ENCODE measurements around the gene PRUNE2.
"Not testable (repeated sequence)": the region's sequence is repeated elsewhere in the genome, so short reads cannot be mapped to it uniquely, and the experiment has no call there.

The PRUNE2 gene

DNA sequence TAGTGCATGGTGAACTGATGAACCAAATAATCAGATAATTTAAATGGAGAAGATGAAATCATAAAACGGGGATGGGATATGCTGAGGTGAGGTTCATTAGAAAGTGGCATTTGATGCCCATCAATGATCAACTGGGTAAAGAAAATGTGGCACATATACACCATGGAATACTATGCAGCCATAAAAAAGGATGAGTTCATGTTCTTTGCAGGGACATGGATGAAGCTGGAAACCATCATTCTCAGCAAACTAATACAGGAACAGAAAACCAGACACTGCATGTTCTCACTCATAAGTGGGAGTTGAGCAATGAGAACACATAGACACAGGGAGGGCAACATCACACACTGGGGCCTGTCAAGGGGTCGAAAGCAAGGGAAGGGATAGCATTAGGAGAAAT is 47.7 kb downstream of the PRUNE2 start:
- ATAC-seq = not testable (repeated sequence)

DNA sequence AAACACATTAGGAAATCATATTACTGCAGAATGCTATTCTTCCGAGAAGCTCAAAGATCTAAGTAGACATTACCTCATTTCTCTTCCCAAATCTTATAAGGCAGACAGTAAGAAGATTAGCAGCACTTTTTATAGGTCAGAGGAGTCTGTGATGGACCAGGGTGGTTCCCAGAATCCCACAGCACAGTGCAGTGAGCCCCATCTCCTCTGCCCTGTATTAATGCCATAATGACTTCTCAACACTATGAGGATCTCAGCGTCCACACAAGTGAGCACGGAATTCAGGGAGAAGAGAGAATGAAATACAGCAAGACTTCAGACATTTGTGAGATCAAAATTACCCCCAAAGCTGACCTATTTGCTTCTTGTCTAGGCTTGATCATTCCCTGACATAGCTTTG is 49.9 kb downstream of the PRUNE2 start:
- ATAC-seq = no peak

DNA sequence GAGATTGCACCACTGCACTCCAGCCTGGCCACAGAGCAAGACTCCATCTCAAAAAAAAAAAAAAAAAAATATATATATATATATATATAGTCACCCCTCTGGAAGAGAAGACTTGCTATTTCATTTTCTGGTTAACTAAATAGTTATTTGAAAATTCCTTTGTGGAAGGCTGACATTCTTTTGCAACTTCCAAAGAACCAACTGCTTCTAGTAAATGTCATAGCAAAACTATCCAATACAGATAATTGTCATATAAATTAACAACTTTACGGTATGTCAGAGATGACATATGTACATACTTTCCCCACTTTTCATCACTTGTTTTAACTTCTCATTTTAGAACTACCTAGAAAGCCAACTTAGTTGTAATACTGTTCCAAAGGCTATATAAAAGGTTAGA is 50.9 kb downstream of the PRUNE2 start:
- ATAC-seq = no peak

DNA sequence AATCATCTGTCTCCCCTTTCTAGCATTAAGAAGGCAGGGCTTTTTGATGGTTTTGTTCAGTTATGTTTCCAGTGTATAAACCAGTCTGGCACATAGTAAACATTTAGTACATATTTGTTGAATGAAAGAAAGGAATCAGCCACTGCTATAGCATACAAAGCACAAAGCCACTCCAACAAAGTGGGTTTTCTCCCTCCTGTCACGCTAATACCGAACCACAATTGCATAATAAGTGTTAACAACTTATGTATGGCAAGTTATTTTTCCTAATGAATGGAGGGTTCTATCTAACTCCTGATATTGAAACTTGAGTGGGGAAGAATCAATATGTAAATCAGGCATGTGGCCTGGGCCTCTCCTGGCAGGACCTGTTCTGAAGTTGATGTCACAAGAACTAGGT is 53.9 kb downstream of the PRUNE2 start:
- no peak for ATAC-seq

DNA sequence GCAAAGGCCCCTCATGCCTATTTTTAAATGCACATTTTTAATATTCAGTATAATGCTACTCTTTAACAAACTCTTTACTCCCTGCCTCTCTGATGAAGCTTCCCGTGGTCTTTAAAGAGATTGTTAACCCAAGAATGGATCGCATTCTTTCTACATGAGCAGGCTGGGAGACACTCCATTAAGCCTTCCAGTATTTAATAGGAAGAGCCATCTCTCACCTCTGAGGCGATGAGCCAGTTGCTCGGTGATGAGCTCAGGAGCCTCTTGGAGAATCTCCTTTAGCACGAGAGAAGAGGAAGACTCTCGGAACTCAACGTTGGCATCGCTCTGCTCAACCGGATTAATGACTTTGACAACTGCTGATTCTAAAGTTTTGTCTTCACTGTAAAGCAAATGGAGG is 59.6 kb downstream of the PRUNE2 start:
- ATAC-seq = no peak

DNA sequence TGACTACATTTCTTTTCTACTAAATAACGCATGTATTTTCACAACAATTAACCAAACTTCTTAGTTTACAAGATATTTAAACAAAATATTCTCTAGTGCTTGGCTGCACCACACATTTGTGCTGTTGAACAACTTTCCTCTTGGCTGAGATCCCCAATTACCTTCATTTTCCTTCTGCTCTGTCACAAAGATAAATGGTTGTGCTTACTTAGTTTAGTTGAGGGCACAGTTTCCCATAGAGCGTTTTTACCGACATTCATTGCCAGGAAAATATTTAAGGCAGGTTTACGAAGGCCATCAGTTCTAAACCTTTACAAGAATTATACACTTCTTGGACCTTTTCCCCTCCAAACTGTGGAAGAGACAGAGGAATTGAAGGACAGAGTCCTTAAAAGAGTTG is 60.7 kb downstream of the PRUNE2 start:
- ATAC-seq = no peak

DNA sequence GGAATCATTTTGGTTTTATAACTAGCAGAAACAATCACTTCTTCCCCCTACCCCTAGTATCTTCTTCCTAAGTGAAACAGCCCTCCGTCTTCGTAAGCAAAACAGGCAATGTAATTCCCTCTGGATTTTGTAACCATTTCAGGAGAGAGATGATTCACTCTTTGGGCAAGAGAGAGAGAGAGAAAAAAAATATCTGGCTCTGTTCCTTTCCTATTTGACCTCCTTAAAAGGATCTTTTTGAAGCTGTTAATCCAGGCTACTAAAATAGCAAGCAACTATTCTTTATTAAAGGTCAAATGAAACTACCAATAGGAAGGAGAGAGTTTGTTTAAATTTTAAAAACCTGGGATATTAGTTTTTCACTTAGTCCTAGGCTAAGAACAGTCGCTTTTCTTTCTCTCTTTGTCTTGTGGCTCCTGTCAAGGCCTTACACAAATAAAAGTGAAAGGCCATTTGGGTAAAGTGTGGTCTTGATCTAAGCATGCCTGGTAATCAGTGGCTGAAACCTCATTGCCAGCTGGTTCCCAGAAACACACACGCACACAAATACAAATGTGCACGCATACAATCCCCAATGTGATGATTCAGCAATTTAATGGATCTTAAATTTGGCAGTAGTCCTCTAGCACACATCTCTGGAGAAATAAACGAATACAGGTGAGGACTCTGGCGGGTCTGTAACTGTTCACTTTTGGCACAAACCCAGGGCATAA is 70.2 kb downstream of the PRUNE2 start:
- no peak for ATAC-seq

DNA sequence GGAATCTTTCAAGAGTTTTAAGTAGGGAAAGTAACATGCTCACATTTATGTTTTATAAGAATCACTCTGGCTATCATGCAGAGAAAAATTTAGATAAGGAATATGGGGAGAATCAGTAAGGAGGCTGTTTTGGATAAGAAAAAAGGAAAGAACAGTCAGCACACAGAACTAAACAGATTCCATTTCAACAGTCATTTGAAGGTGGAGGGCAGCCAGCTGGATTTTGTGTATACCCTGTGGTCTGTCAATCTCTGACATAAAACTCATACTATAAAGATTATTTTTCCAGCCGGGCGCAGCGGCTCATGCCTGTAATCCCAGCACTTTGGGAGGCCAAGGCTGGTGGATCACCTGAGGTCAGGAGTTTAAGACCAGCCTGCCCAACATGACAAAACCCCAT is 77.5 kb downstream of the PRUNE2 start:
- ATAC-seq = no peak

DNA sequence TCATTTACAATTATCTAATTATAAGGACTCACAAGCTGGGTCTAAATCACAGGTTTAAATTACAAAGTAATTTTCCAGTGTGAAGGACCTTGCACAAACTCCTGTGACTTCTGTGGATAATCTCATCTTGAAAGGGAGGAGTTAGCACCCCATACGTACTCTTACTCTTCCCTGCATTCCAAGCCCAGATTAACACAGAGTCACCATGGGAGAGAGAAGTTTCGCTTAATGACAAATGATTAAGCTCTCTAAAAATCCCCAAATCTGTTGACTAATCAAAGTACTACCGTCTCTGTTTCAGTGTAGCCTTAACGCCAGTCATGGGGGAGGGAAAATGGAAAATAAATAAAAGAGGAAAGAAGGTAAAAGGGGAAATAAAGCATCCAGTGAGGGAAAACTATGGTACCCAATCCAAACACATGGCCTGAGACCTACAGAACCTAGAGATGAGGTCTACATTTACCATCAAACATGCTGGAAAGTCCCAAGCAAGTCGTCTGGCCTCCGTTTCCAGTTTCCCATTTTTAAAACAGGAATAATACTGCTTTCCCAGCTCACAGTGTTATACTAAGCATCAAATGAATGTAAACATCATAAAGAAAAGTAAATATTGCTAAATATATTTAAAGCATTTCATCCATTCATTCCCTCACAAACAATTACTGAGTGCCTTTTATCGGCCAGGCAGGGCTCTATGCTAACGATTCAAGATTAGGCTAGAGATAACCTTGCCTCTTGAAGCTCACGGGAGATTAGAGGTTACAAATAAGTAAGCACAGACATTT is 78.4 kb downstream of the PRUNE2 start:
- no peak for ATAC-seq

DNA sequence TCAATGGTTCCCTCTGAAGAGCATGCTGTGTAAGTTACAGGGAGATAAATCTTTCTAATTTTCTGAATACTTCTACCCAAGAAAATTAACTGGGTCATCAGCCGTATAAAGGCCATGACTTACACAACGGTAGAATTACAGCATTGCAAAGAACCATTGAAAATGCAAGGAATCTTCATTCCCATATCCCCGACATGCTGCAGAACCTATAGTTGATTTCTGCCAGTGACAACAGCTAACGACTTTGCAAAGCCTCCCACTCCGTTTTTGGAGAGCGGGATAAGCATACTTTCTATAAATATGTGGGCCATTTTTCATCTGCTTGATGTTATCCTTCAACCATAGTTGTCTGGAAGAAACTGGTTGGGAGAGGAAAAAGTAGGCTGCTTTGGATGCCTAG is 85.5 kb downstream of the PRUNE2 start:
- no peak for ATAC-seq

DNA sequence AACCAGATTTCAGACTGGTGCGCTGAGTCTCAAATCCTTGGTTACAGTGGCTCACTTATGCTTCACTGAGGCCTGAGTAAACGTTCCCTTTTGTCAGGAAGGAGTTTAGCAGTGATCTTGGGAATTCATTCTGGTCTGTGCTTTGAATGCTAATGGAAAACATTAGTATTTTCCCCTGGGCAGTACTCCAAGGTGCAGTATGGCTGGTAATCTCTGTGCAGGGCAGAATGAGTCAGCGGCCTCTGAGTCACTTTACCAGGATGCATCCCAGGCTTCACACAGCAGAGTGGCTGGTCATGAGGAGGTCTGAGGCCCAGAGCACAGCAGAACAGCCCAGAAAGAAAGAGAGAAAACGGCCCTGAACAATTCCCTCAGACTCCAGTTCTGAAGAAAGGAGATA is 87.6 kb downstream of the PRUNE2 start:
- no peak for ATAC-seq

DNA sequence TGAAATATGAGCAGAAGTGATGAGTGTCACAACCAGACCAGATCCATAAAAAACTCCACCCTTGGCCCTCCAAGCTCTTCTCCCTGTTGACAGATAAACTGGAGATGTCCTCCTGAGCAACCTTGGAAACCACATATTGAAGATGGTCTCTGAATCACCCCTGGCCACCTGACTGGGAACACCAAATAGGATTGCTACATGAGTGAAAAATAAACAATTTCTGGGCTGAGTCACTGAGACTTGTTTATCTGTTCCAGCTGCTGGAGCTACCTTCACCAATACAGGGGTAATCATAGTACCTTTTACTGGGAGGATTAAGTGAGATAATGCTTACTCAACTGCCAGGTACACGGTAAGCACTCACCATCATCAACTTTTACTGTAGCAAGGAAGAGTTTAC is 88.4 kb downstream of the PRUNE2 start:
- ATAC-seq = no peak

DNA sequence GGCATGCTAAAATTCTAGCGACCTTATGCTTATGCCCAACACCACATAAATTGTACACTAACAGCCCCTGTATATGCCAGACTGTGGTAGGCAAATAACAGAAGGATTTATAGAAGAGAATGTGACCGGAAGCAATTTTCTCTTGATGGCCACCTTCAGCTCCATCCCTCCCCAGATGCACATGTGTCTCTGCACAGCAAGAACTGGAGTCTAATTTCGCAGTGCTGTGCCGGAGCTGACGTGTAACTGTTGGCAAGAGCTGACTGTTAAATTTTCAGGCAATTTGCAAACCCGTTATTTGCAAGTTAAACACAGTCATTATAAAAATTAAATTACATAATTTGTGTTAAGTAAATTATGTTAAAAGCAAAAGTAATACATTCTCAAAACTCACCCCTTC is 93.3 kb downstream of the PRUNE2 start:
- no peak for ATAC-seq

DNA sequence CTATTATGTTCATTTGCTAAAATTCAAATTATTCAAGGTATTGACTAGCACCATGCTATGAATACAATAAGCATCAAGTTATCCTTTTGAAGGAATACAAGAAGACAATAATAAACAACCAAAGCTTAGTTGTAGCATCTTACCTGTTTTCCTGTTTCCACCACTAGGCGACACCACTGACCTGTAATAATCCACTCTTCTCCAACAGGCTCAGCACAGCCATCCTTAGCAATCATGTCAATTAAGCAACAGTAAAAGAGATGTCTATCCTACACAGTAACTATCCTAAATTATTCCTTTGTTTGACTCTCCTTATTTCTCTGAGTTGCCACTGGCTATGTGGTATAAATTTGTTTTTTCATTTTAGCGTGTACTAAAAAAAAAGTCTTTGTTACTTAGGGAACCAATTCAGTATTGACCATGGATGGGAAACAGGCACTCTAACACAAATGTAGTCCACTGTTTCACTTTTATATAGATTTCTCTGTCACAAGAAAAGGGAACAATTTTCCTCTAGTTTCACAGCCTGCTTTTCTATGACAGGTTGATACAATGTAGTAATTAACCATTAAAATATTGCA is 95.4 kb downstream of the PRUNE2 start:
- peak in 1 of 2 donors; percentile 35 for ATAC-seq

DNA sequence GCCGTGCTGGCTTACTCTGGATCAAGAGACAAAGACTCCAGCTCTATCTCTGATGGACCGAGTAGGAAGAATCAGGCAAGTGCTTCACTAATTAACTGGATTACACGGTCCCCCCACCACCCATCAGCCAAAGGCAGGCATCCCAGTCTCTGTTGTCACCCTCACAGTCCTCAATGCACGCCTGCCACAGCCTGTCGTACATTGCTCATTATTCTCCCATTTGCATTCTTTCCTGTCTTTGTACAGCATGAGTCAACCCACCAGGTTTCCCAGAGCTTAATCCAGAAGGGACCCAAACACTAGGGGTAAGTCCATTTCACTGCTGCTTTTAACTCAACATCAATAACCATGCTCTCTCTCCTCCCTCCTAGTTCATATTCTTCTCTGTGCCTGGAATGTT is 97.3 kb downstream of the PRUNE2 start:
- no peak for ATAC-seq

DNA sequence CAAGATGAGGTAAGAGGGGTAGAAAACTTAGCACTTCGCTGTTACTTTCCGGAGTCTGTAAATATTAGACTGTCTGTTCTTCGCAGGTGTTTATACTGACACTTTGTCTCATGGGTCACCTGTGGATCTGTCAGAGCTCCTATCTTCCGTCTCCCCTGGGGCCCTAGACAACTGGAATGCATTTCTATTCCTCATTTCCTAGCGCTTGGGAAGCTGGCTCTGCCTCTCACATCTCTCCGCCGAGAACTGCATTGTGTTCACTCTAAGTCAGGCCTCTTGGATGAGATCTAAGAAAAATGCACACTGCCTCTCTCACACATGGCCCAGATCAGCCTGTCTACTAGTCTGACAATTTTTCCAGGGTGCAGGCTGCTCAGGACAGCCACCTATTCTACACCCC is 102.2 kb downstream of the PRUNE2 start:
- no peak for ATAC-seq

DNA sequence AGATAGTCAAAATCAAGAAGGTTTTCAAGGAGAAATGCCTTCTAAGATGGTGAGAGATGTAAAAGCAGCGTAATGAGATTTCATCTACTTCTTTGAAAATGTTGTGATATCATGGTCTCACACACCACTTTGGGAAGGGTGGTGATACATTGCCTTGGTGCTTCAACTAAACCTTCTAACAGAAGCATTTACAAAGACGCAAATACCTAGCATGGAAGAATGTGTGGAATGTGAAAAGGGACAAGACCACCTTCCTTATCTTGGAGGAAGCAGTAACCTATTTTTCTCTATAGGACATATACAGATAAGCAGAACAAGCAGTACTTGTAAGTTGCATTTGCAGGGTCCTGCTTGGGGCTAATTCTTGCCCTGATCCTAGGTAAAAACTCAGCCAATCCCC is 102.8 kb downstream of the PRUNE2 start:
- ATAC-seq = no peak

DNA sequence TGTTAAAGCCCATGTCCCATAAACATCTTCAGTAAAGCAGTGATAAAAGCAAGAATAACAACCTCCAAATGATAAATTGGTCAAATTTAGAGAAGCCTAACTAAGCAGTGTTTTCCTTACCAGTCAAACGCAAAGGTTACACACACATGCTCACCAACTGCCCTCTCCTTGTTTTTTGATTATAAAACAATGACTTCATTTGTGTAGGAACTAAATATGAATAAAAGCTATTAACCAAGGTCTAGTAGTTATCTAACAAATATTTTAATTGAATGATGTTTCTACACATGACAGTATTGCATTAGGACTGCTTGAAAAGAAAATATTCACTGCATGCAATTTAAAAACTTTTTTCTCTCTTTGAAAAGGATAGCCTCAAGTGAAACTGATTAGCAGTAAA is 105.0 kb downstream of the PRUNE2 start:
- no peak for ATAC-seq

DNA sequence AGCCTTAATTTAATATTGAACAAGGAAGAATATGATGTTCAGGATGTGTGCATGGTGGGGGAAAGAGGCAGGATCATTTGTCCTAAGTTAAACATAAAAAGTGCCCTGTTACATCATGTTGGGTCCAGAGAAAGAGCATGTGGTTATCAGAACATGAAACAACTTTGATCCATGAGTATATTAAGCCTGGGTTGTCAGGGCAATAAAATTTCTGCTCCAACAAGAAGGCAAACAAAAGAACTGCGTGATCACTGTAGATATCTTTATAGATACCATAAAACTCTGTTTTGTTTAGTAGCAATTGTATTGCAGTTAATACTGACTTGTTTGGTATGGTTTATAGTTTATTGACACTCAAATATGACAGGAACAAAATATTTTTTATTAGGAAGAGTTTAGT is 106.4 kb downstream of the PRUNE2 start:
- ATAC-seq = no peak

DNA sequence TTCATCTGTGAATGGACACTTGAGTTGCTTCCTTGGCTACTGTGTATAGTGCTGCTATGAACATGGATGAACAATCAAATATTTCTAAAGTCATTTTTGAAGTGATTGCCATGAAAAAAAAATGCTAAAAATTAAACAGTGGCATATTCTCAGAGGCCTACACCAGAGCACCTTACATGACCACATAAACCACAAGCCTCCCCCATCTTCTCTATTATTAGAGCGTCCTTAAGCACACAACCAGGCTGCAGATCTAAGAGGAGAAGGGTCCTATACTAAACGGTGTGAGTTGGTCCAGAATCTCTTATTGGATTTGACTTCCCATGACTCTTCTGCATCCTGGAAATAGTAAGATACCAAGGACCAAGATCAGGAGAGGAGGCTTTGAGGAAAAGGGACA is 107.4 kb downstream of the PRUNE2 start:
- no peak for ATAC-seq

DNA sequence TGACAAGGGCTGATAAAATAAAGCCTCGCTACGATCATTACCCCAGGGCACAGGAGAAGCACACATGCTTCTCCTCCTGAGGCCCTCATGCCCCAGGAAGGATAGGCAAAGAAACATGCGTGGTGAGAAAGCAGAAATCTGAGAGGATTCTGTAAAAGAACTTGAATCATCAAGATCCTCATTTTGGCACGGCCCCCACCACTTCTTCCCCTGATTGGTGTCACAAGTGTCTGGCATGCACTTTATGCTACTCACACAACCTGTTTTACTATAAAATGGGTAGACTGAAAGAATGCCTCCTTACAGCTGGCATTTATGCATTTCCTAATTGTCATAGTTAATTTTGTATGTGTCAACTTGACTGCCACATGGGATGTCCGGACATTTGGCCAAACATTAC is 109.6 kb downstream of the PRUNE2 start:
- no peak for ATAC-seq

DNA sequence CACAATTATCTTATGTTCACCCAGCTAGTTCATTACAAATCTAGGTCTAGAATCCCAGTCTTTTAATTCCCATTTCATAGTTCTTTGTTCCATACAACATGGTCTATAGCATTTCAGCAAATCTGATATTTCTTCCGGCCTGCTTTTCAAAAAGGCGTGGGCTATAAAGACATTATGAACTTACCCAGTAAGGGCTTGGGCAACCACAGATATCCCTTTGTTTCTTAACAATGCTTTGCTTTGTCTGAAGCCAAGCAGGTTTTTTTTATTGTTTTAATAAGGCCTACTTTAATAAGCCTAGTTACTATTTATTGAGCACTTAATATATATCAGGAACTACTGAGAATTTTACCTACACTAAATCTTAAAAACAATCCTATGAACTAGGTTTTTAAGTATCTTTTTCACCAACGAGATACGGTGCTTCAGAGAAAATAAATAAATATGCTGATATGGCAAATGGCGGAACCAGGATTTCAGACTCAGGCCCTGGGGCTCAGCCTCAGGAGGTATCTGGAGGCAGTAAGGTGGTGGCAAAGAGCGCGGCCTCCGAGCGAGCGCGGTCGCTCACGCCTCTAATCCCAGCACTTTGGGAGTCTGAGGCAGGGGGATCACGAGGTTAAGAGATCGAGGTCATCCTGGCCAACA is 112.0 kb downstream of the PRUNE2 start:
- no peak for ATAC-seq

DNA sequence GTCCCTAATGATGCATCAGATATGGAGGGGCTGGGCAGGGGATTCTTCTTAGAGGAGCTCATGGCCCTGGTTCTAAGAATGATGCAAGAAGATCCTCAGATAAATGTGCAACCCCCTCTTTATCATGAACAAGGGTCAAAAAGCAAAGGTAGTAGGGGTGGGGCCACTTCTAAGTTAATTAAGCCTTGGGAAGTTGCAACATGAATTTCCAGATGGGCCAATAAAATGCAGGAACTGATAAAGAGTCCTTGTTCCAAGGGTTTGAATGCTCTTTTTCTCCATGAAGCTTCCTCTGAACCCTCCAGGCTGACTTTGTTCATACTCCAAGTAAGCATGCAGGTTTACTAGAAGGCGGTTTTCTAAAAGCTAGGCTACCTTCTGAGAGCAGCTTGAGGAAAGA is 116.1 kb downstream of the PRUNE2 start:
- ATAC-seq = no peak

DNA sequence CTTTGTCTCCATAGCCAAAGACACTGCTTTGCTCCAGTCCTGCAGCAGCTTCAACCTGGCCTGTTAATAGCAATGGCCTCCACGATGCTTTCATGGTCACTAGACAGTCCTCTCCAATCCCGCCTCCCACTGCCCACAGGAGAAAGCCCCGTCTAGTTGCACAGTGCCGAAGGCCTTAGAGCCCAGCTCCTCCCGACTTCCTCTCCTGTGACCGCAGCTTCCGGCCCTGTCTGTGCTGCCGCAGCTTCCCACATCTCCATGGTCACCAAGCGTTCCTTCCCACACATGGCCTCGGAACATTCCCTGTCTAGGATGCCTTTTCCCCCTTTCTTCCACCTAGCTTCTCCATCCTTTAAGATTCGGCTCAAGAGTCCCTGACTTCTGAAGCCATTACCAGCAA is 118.2 kb downstream of the PRUNE2 start:
- ATAC-seq = no peak

Measured in activated CD4-positive, CD25-positive, alpha-beta regulatory T cell treated with anti-CD3 and anti-CD28 coated beads, Interleukin-2, amount 50 U/mL, for 24 hours (primary cell).